ENCODE measurements around the gene MAN2A2. TPM values are rescaled to one million over a fixed set of nuclear protein-coding genes. Genes with fewer than 3 reads are reported as not detected.
A peak's percentile ranks its signal among the peaks of the same experiment; 100 is the strongest.
"Not testable (repeated sequence)": the region's sequence is repeated elsewhere in the genome, so short reads cannot be mapped to it uniquely, and the experiment has no call there.

The MAN2A2 gene
- total RNA-seq, 1 donor from 2014 or later = 78.0 TPM

GRCh38 chr15:90904746-90905145 is 1.6 kb downstream of the MAN2A2 start:
- Mint-ChIP-seq H3K36me3 (ENCODE audit: low read depth) (peaks cover 7% of the 10 kb centered on the region), H3K27me3 (ENCODE audit: low read depth) (no peaks in the 10 kb centered on the region), H3K4me1 (peaks cover 21% of the 10 kb centered on the region), H3K4me3 (peak overlapping the region; percentile 51), H3K9me3 (no peaks in the 10 kb centered on the region), H3K27ac (ENCODE audit: unreplicated experiment) (no peak overlapping the region)
- TF ChIP-seq, protein P1, sequence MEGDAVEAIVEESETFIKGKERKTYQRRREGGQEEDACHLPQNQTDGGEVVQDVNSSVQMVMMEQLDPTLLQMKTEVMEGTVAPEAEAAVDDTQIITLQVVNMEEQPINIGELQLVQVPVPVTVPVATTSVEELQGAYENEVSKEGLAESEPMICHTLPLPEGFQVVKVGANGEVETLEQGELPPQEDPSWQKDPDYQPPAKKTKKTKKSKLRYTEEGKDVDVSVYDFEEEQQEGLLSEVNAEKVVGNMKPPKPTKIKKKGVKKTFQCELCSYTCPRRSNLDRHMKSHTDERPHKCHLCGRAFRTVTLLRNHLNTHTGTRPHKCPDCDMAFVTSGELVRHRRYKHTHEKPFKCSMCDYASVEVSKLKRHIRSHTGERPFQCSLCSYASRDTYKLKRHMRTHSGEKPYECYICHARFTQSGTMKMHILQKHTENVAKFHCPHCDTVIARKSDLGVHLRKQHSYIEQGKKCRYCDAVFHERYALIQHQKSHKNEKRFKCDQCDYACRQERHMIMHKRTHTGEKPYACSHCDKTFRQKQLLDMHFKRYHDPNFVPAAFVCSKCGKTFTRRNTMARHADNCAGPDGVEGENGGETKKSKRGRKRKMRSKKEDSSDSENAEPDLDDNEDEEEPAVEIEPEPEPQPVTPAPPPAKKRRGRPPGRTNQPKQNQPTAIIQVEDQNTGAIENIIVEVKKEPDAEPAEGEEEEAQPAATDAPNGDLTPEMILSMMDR (conservative IDR thresholded peaks at IDR 0.05) = no peak
- no peak for DNase-seq (ENCODE audit: low read depth, low spot score)

DNA sequence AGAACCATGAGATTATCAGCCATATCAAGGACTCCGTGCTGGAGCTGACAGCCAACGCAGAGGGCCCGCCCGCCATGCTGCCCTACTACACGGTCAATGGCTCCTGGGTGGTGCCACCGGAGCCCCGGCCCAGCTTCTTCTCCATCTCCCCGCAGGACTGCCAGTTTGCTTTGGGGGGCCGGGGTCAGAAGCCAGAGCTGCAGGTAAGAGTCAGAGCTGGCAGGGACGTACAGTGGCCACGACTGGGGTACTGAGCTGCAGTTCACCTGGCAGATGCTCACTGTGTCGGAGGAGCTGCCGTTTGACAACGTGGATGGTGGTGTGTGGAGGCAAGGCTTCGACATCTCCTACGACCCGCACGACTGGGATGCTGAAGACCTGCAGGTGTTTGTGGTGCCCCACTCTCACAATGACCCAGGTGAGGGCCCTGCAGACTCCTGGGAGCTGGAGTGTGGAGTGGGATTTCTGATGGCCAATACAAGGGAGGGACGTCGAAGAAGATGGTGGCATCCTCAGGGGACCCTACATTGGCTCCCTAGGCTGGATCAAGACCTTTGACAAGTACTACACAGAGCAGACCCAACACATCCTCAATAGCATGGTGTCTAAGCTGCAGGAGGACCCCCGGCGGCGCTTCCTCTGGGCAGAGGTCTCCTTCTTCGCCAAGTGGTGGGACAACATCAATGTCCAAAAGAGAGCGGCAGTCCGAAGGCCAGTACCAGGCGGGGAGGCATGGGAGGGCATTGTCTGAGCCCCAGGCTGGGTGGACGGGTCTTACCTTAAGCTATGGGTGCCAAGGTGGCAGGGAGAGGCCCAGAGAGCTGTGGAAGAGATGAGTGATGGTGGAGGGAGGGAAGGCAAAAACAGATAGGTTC is 2.4 kb downstream of the MAN2A2 start:
- Mint-ChIP-seq H3K4me3 (peak overlapping the region; percentile 60), H3K27me3 (ENCODE audit: low read depth) (no peaks in the 10 kb centered on the region), H3K36me3 (ENCODE audit: low read depth) (peaks cover 7% of the 10 kb centered on the region), H3K9me3 (no peaks in the 10 kb centered on the region), H3K4me1 (peaks cover 21% of the 10 kb centered on the region), H3K27ac (ENCODE audit: unreplicated experiment) (no peak overlapping the region)
- TF ChIP-seq, protein P1 (conservative IDR thresholded peaks at IDR 0.05) = no peak
- DNase-seq (ENCODE audit: low read depth, low spot score) = no peak

DNA sequence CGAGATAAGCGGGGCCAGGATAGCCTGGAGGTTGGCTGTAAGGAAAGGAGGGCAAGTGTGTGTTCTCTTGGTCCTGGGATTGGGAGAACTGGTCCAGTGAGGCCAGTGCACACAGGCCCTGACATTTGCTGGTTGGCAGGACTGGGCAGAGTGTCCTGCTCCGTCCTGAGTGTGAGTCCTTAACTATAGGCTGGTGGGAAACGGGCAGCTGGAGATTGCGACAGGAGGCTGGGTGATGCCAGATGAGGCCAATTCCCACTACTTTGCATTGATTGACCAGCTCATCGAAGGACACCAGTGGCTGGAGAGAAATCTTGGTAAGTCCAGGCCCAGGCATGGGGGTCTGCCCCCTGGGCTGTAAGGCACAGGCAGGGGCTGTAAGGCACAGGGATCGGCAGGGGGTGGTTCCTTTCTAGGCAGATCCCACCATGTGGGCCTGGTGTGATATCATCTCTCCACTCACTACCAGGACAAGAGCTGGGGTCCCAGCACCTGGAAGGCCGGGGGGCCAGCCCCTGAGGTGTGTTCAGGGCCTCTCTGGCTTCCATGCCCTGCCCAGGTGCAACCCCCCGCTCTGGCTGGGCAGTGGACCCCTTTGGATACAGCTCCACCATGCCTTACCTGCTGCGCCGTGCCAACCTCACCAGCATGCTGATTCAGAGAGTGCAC is 3.2 kb downstream of the MAN2A2 start:
- H3K27me3 Mint-ChIP-seq (ENCODE audit: low read depth) = no peaks in the 10 kb centered on the region
- TF ChIP-seq, protein P1 (conservative IDR thresholded peaks at IDR 0.05) = no peak
- H3K27ac Mint-ChIP-seq (ENCODE audit: unreplicated experiment) = peak overlapping the region; percentile 88
- no peaks in the 10 kb centered on the region for H3K9me3 Mint-ChIP-seq
- H3K4me3 Mint-ChIP-seq = peak overlapping the region; percentile 60
- H3K4me1 Mint-ChIP-seq = peaks cover 18% of the 10 kb centered on the region
- DNase-seq (ENCODE audit: low read depth, low spot score) = no peak
- H3K36me3 Mint-ChIP-seq (ENCODE audit: low read depth) = peaks cover 7% of the 10 kb centered on the region

DNA sequence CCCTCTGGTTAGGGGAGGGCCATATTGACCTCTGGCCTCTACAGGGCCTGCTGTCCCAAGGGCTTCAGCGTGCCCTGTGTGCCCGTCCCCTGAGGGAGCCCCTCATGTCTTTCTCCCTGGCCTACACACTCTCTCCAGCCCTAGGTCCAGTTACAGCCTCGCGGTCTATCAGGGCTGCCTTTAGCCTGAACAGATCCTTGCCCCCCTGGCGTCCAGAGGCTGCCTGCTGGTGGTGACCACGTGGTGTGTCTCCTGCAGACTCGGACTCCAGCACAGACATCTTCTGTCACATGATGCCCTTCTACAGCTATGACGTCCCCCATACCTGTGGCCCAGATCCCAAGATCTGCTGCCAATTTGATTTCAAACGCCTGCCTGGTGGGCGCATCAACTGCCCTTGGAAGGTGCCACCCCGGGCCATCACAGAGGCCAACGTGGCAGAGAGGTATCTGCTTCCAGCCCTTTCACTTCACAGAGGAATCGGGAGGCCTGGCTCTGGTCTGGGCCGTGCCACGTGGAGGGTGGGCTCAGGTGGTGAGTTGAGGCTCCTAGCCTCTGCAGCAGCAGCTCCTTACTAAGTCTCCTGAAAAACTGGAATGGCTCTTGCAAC is 4.1 kb downstream of the MAN2A2 start:
- TF ChIP-seq, protein P1 (conservative IDR thresholded peaks at IDR 0.05) = no peak
- Mint-ChIP-seq H3K9me3 (no peaks in the 10 kb centered on the region), H3K27me3 (ENCODE audit: low read depth) (no peaks in the 10 kb centered on the region), H3K36me3 (ENCODE audit: low read depth) (peaks cover 7% of the 10 kb centered on the region), H3K27ac (ENCODE audit: unreplicated experiment) (peak overlapping the region; percentile 15), H3K4me1 (peaks cover 10% of the 10 kb centered on the region), H3K4me3 (peak overlapping the region; percentile 12)
- DNase-seq (ENCODE audit: low read depth, low spot score) = no peak

GRCh38 chr15:90907838-90908507 is 4.9 kb downstream of the MAN2A2 start:
- TF ChIP-seq, protein P1 (conservative IDR thresholded peaks at IDR 0.05) = no peak
- Mint-ChIP-seq H3K27me3 (ENCODE audit: low read depth) (no peaks in the 10 kb centered on the region), H3K4me1 (peaks cover 8% of the 10 kb centered on the region), H3K27ac (ENCODE audit: unreplicated experiment) (peak overlapping the region; percentile 15), H3K4me3 (peak overlapping the region; percentile 0), H3K9me3 (no peaks in the 10 kb centered on the region), H3K36me3 (ENCODE audit: low read depth) (peaks cover 7% of the 10 kb centered on the region)
- no peak for DNase-seq (ENCODE audit: low read depth, low spot score)

- not testable (repeated sequence) for H3K36me3 Mint-ChIP-seq (ENCODE audit: low read depth); H3K9me3 Mint-ChIP-seq; DNase-seq (ENCODE audit: low read depth, low spot score); H3K4me3 Mint-ChIP-seq; H3K4me1 Mint-ChIP-seq; H3K27me3 Mint-ChIP-seq (ENCODE audit: low read depth); H3K27ac Mint-ChIP-seq (ENCODE audit: unreplicated experiment)
These were observed 6.3 kb downstream of the MAN2A2 start for GRCh38 chr15:90909449-90909848.

Data from neural crest cell (in vitro differentiated cells).